Renal pelvis (tissue), 4 donors: ENCODE data around the gene KIF26B. TPM values are rescaled to one million over a fixed set of nuclear protein-coding genes. Genes with fewer than 3 reads are reported as not detected.

ENCODE experiments used
- DNase-seq: peaks from one replicate; pipeline ENCODE4 v3.0.0-alpha.2; 2013
- polyA plus RNA-seq, 3 donors: library from polyadenylated mRNA; unstranded; fragments of 120-200 nt; gene quantifications; one replicate each; pipeline ENCODE4 v1.2.1, GENCODE V29; 2013; ENCODE audit not compliant: insufficient read length in 3 of 3

KIF26B gene
- polyA plus RNA-seq, 3 donors: 29.9 to 39.3 (median 34.1) TPM

GRCh38 chr1:245168086-245168485 is 13.3 kb downstream of the KIF26B start:
- no peak for DNase-seq

- no peak for DNase-seq
These were observed 14.1 kb downstream of the KIF26B start for GRCh38 chr1:245168906-245169305.

- DNase-seq: no peak
These were observed 14.6 kb downstream of the KIF26B start for GRCh38 chr1:245169376-245169775.

GRCh38 chr1:245172026-245172425 is 17.2 kb downstream of the KIF26B start:
- no peak for DNase-seq

- DNase-seq: no peak
These were observed 18.0 kb downstream of the KIF26B start for GRCh38 chr1:245172829-245173228.

GRCh38 chr1:245173446-245174211 is 18.8 kb downstream of the KIF26B start:
- no peak for DNase-seq

GRCh38 chr1:245177071-245177900 is 22.5 kb downstream of the KIF26B start:
- no peak for DNase-seq

- DNase-seq: no peak
These were observed 24.9 kb downstream of the KIF26B start for GRCh38 chr1:245179706-245180105.

GRCh38 chr1:245180496-245181157 is 25.8 kb downstream of the KIF26B start:
- DNase-seq: no peak

- no peak for DNase-seq
These were observed 26.4 kb downstream of the KIF26B start for GRCh38 chr1:245181158-245181517.

- no peak for DNase-seq
These were observed 27.2 kb downstream of the KIF26B start for GRCh38 chr1:245182028-245182427.

- no peak for DNase-seq
These were observed 28.6 kb downstream of the KIF26B start for GRCh38 chr1:245183429-245183828.

- DNase-seq: no peak
These were observed 30.0 kb downstream of the KIF26B start for GRCh38 chr1:245184779-245185178.

GRCh38 chr1:245188403-245188802 is 33.6 kb downstream of the KIF26B start:
- no peak for DNase-seq

GRCh38 chr1:245195398-245195797 is 40.6 kb downstream of the KIF26B start:
- no peak for DNase-seq

GRCh38 chr1:245197121-245197520 is 42.3 kb downstream of the KIF26B start:
- no peak for DNase-seq

GRCh38 chr1:245197911-245198379 is 43.2 kb downstream of the KIF26B start:
- DNase-seq: no peak

- no peak for DNase-seq
These were observed 44.1 kb downstream of the KIF26B start for GRCh38 chr1:245198748-245199516.

- no peak for DNase-seq
These were observed 45.4 kb downstream of the KIF26B start for GRCh38 chr1:245200146-245200545.

- DNase-seq: no peak
These were observed 46.4 kb downstream of the KIF26B start for GRCh38 chr1:245201201-245201600.

- no peak for DNase-seq
These were observed 47.0 kb downstream of the KIF26B start for GRCh38 chr1:245201827-245202226.

- DNase-seq: no peak
These were observed 50.6 kb downstream of the KIF26B start for GRCh38 chr1:245205396-245205795.
